HCT116 (cell line): Measurements from ENCODE around the gene ZBTB20. TPM values are rescaled to one million over a fixed set of nuclear protein-coding genes. Genes with fewer than 3 reads are reported as not detected.

ENCODE experiments used
- ATAC-seq: fragments of 200-7000 bp; cut with Tn5 transposase; 2 replicates; pipeline ENCODE4 v1.9.1; 2020; ENCODE audit warnings: mild to moderate bottlenecking, moderate library complexity
- BruUV-seq: library from RNA; stranded (reverse); fragments of 400-500 nt; replicated peaks from 2 replicates; lab custom pipeline; 2021; lab: Mats Ljungman, UMichigan
- CTCF ChIA-PET: fragments of 300-600 bp; sonication (Branson Sonifier 250); formaldehyde crosslinking; loops from one replicate; lab custom pipeline; 2021; ENCODE audit warnings: antibody characterized with exemption; lab: Charles Lee
- POLR2A ChIA-PET: fragments of 300-600, 350-600 bp; sonication (Branson Sonifier 250); formaldehyde crosslinking; loops from one replicate; lab custom pipeline; 2021; ENCODE audit warnings: antibody characterized with exemption; lab: Charles Lee
- RAD21 ChIA-PET, 2 experiments: fragments of 300-600 bp; sonication (Branson Sonifier 250); formaldehyde crosslinking; loops; one replicate each; lab custom pipeline; 2023; ENCODE audit warnings: low total read pairs in 2 of 2; ENCODE audit not compliant: uncharacterized antibody in 2 of 2, unreplicated experiment in 2 of 2, low non-redundant PET in 1 of 2; lab: Charles Lee
- DNase-seq: peaks from one replicate; pipeline ENCODE4 v3.0.0-alpha.2; 2010; ENCODE audit warnings: low read depth, low spot score
- H2AFZ ChIP-seq: fragments of 200-600 bp; shearing (Covaris generic), sonication (generic); 2 replicates; pipeline ENCODE4 v1.6.1; 2017; ENCODE audit warnings: low read depth, mixed run types, mixed read lengths, antibody characterized with exemption, low read length; ENCODE audit not compliant: poor library complexity, severe bottlenecking
- H3K27ac ChIP-seq: 2 replicates; pipeline ENCODE4 v1.5.1; 2012; ENCODE audit warnings: low read depth, low read length
- H3K27me3 ChIP-seq: fragments of 200-600 bp; sonication (generic); 2 replicates; pipeline ENCODE4 v1.6.1; 2016; ENCODE audit warnings: mixed run types, low read length, mixed read lengths; ENCODE audit not compliant: insufficient read depth
- H3K36me3 ChIP-seq, 2 experiments: fragments of 200-500 bp in 1 of 2; fragments of 200-600 bp in 1 of 2; sonication (Bioruptor generic) in 1 of 2; sonication (generic) in 1 of 2; 2 replicates each; pipeline versions ENCODE4 v1.5.1 to v1.6.1; 2014 to 2016; ENCODE audit warnings: low read length in 2 of 2, inconsistent platforms in 1 of 2, mixed read lengths in 1 of 2, mixed run types in 1 of 2; ENCODE audit not compliant: insufficient read depth in 2 of 2, control insufficient read depth in 1 of 2
- H3K4me1 ChIP-seq, 2 experiments: fragments of 200-600 bp in 1 of 2; sonication (generic) in 1 of 2; 2 replicates each; pipeline versions ENCODE4 v1.5.1 to v1.6.1; 2012 to 2017; ENCODE audit warnings: low read length in 2 of 2, inconsistent platforms in 1 of 2, mild to moderate bottlenecking in 1 of 2, mixed read lengths in 1 of 2, mixed run types in 1 of 2, moderate library complexity in 1 of 2; ENCODE audit not compliant: insufficient read depth in 2 of 2, control insufficient read depth in 1 of 2
- H3K4me2 ChIP-seq: fragments of 200-600 bp; sonication (generic); 2 replicates; pipeline ENCODE4 v1.6.1; 2017; ENCODE audit warnings: mixed run types, low read length, mixed read lengths
- H3K4me3 ChIP-seq, 2 experiments: fragments of 200-600 bp in 1 of 2; sonication (generic) in 1 of 2; replicated peaks in 1 of 2; 2 replicates each; pipeline ENCODE4 v1.5.1; 2011 to 2016; ENCODE audit warnings: low read length in 2 of 2, control low read depth in 1 of 2, low read depth in 1 of 2, mild to moderate bottlenecking in 1 of 2, mixed read lengths in 1 of 2, mixed run types in 1 of 2
- H3K79me2 ChIP-seq: fragments of 200-600 bp; sonication (generic); 2 replicates; pipeline ENCODE4 v1.6.1; 2017; ENCODE audit warnings: mild to moderate bottlenecking, mixed run types, low read length, moderate library complexity, mixed read lengths; ENCODE audit not compliant: insufficient read depth
- H3K9ac ChIP-seq: fragments of 200-600 bp; sonication (generic); 2 replicates; pipeline ENCODE4 v1.6.1; 2016; ENCODE audit warnings: low read length, mixed read lengths
- H3K9me2 ChIP-seq: fragments of 200-600 bp; sonication (generic), shearing (Covaris generic); 2 replicates; pipeline ENCODE4 v1.6.1; 2017; ENCODE audit warnings: mixed run types, mild to moderate bottlenecking, moderate library complexity; ENCODE audit not compliant: insufficient read depth
- H3K9me3 ChIP-seq, 2 experiments: fragments of 200-500 bp in 1 of 2; fragments of 200-600 bp in 1 of 2; sonication (Bioruptor generic) in 1 of 2; sonication (generic) in 1 of 2; 2 replicates each; pipeline ENCODE4 v1.6.1; 2014 to 2017; ENCODE audit warnings: low read length in 2 of 2, mixed read lengths in 2 of 2, inconsistent platforms in 1 of 2, low read depth in 1 of 2, mild to moderate bottlenecking in 1 of 2, mixed run types in 1 of 2, moderate library complexity in 1 of 2; ENCODE audit not compliant: control insufficient read depth in 1 of 2, insufficient read depth in 1 of 2
- H4K20me1 ChIP-seq: fragments of 200-600 bp; sonication (generic), shearing (Covaris generic); 2 replicates; pipeline ENCODE4 v1.6.1; 2017; ENCODE audit warnings: mixed run types, mild to moderate bottlenecking, moderate library complexity; ENCODE audit not compliant: insufficient read depth
- JUND ChIP-seq: IDR thresholded peaks from 2 replicates; pipeline ENCODE4 v1.6.1; 2012
- TCF7L2 ChIP-seq: IDR thresholded peaks from 2 replicates; pipeline ENCODE4 v1.7.0; 2011; ENCODE audit warnings: borderline replicate concordance, inconsistent platforms; ENCODE audit not compliant: insufficient read depth, insufficient read length; ENCODE audit errors: extremely low read depth
- ZNF274 ChIP-seq: fragments of 200-500 bp; sonication (Bioruptor generic); IDR thresholded peaks from 2 replicates; pipeline ENCODE4 v1.6.1; 2014; ENCODE audit warnings: mild to moderate bottlenecking, low read depth, low read length, inconsistent platforms
- intact Hi-C: fragments of 100-400 bp; cut with micrococcal nuclease; formaldehyde crosslinking; loops from 2 replicates; pipeline ENCODE4 v1.10.0; 2022
- total RNA-seq: library from RNA; stranded (reverse); gene quantifications from one replicate; pipeline ENCODE4 v1.2.1, GENCODE V29; 2021; ENCODE audit not compliant: unreplicated experiment
- TF ChIP-seq, protein P1 (sequence below): IDR thresholded peaks from 2 replicates; pipeline ENCODE4 v1.6.1; 2012; ENCODE audit warnings: low read depth

ZBTB20 gene
- total RNA-seq, 1 experiment from 2014 or later: 42.1 TPM

DNA sequence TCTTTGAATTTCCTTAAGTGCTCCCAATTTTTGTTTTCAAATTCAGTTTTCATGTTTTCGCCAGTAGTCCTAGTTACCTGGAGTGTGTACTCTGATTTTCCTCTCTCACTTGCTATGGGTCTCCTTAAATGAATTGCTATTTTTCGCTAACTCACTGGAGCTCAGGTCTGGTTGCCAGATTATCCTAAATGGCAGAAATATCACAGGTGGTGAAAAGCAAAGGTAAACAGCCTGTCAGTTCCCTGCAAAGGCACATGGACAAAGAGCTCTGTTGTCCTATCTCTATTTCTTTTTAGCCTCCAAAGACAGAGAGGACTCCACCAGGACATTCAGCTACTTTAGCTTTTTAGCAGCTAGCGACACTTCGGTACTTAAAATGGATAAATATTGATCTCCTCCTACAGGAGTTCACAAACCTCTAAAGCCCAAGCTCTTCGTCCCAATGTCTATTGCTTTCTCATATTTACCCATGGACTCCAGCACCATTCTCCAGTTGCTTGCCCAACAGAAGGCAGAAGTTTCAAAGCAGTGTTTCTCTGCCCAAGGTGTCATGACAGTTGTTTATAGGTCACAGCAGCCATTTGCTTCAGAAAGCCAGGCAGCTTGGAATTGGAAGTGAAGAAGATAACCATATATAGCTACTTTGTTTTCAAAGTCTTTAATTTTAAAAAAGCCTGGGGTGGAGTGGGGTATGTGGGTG is 12.3 kb downstream of the ZBTB20 start:
- no peaks in the 10 kb centered on the region for H3K36me3 ChIP-seq
- ChIA-PET POLR2A (interaction anchor here (2.3 kb wide), 1 partner anchor 12 kb away, joined by 13 read pairs; the partner anchor contains the start of gene ZBTB20), CTCF (interaction anchor here (1.1 kb wide), 2 partner anchors 12 kb away, joined by 3 read pairs; no protein-coding TSS in a partner anchor), RAD21 (no interaction called here)
- ATAC-seq (no peak), DNase-seq (no peak)
- no peaks in the 10 kb centered on the region for H3K9me2 ChIP-seq
- H3K4me2 ChIP-seq: no peak overlapping the region
- TF ChIP-seq JUND (no peak), TCF7L2 (no peak)
- no peak overlapping the region for H3K9ac ChIP-seq
- no peak overlapping the region for H3K4me3 ChIP-seq
- intact Hi-C loops: no loop called here
- H3K27ac ChIP-seq: no peak overlapping the region
- no peaks in the 10 kb centered on the region for H3K9me3 ChIP-seq
- no peak overlapping the region for H2AFZ ChIP-seq
- H3K27me3 ChIP-seq: no peaks in the 10 kb centered on the region
- BruUV-seq: no TSS peak
- no peaks in the 10 kb centered on the region for H3K79me2 ChIP-seq
- no peaks in the 10 kb centered on the region for H4K20me1 ChIP-seq
- H3K4me1 ChIP-seq: no peaks in the 10 kb centered on the region

DNA sequence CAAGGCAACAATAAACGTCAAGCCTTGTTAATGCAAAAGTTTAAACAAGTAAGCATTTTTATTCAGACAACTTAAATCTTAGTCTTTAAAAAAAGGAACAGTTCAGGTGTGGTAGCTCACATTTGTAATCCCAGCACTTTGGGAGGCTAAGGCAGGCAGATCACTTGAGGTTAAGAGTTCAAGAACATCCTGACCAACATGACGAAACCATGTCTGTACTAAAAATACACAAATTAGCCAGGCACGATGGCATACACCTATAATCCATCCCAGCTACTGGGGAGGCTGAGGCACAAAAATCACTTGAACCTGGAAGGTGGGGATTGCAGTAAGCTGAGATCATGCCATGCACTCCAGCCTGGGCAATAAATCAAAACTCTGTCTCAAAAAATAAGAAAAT is 19.9 kb downstream of the ZBTB20 start:
- ChIA-PET CTCF (no interaction called here), POLR2A (no interaction called here), RAD21 (no interaction called here)
- Histone ChIP-seq H3K36me3 (no peaks in the 10 kb centered on the region), H3K9ac (no peak overlapping the region), H3K9me3 (no peaks in the 10 kb centered on the region), H3K9me2 (0 out of 2 replicates have a peak, but pooled peaks cover 3% of the 10 kb centered on the region), H3K27ac (no peak overlapping the region), H3K4me3 (no peak overlapping the region), H3K79me2 (no peaks in the 10 kb centered on the region), H4K20me1 (no peaks in the 10 kb centered on the region), H3K27me3 (no peaks in the 10 kb centered on the region), H3K4me2 (no peak overlapping the region), H3K4me1 (no peaks in the 10 kb centered on the region), H2AFZ (no peak overlapping the region)
- BruUV-seq: no TSS peak
- TF ChIP-seq, protein P1, sequence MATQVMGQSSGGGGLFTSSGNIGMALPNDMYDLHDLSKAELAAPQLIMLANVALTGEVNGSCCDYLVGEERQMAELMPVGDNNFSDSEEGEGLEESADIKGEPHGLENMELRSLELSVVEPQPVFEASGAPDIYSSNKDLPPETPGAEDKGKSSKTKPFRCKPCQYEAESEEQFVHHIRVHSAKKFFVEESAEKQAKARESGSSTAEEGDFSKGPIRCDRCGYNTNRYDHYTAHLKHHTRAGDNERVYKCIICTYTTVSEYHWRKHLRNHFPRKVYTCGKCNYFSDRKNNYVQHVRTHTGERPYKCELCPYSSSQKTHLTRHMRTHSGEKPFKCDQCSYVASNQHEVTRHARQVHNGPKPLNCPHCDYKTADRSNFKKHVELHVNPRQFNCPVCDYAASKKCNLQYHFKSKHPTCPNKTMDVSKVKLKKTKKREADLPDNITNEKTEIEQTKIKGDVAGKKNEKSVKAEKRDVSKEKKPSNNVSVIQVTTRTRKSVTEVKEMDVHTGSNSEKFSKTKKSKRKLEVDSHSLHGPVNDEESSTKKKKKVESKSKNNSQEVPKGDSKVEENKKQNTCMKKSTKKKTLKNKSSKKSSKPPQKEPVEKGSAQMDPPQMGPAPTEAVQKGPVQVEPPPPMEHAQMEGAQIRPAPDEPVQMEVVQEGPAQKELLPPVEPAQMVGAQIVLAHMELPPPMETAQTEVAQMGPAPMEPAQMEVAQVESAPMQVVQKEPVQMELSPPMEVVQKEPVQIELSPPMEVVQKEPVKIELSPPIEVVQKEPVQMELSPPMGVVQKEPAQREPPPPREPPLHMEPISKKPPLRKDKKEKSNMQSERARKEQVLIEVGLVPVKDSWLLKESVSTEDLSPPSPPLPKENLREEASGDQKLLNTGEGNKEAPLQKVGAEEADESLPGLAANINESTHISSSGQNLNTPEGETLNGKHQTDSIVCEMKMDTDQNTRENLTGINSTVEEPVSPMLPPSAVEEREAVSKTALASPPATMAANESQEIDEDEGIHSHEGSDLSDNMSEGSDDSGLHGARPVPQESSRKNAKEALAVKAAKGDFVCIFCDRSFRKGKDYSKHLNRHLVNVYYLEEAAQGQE: no peak
- TF ChIP-seq ZNF274: no peak
- intact Hi-C loops: no loop called here
- DNase-seq (no peak), ATAC-seq (no peak)
